ENCODE measurements around the gene FAM3B.
A peak's percentile ranks its signal among the peaks of the same experiment; 100 is the strongest.
"Not testable (repeated sequence)": the region's sequence is repeated elsewhere in the genome, so short reads cannot be mapped to it uniquely, and the experiment has no call there.

FAM3B gene, protein sequence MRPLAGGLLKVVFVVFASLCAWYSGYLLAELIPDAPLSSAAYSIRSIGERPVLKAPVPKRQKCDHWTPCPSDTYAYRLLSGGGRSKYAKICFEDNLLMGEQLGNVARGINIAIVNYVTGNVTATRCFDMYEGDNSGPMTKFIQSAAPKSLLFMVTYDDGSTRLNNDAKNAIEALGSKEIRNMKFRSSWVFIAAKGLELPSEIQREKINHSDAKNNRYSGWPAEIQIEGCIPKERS

DNA sequence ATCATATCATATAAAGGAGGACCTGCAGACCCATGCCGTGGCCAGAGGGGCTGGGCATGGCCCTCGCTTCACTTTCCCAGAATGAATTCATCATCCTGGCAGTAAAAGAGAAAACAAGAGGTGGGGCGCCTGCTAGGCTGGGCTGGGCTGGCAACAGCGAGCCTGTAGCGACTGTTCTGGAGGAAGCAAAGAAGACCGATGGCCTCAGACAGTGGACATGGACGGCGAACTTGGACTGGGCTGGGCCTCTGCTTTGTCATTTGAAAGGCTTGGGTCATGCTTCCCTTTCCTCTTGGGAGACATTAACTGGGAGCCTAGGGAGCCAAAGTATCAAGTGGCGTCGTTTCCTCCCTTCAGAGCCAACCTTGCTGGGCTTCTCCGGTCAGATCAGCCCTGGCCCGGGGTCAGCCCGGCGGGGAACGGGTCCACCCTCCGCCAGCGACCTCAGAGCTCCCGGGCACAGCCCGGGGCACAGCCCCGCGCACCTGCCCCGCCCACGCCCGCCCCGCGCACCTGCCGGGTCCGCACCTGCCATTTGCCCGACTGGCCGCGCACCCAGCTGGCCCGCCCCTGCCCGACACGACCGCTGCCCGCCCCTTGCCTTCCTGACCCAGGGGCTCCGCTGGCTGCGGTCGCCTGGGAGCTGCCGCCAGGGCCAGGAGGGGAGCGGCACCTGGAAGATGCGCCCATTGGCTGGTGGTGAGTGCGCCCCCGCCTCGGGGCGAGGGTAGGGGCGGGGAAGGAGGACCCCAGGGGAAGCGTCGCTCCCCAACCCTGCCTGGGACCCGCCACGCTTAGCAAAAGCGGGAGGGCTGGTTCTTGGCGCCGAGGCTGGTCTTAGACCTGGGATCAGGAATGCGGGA lies at the start of gene FAM3B:
Gene FAM3B (plus strand): TSS at position 602 of the 863 bp plus-strand sequence. CDS start 79 bp downstream, at position 681.
- no peak for DNase-seq (ENCODE audit: low read depth in 2 of 2)

DNA sequence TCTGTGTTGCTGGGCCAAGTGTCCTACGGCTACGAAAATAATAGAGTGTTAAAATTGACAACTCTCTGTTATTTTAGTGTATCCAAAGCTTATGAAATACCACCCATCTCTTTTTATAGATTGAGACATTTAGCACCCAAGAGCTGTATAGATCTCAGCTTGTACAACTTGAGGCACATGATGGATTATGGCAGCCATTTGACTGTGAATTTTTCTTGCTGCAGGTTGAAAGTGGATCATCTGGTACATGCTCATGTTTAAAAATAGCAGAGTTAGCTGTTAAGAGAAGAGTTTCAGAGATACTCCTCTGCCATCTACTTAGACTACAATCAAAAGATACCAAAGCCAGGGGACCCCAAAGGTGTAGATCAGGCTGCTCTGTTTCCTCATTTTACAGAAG lies 49.3 kb upstream of the FAM3B start:
- no peak for DNase-seq (ENCODE audit: low read depth in 2 of 2)

DNA sequence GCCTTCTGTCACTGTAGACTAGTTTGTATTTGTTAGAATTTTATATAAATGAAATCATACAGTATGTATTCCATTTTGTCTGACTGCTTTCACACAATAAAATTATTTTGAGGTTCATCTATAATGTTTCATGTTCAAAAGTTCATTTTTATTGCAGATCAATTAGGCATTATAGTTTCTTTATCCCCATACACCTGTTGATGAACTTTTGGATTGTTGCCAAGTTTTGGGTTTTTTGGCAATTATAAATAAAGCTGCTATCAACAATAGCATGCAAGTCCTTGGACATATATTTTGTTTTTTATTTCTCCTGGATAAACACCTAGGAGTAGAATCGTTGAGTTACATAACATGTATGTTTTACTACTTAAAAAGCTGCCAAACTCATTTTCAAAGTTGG lies 47.1 kb upstream of the FAM3B start:
- no peak for DNase-seq (ENCODE audit: low read depth in 2 of 2)

DNA sequence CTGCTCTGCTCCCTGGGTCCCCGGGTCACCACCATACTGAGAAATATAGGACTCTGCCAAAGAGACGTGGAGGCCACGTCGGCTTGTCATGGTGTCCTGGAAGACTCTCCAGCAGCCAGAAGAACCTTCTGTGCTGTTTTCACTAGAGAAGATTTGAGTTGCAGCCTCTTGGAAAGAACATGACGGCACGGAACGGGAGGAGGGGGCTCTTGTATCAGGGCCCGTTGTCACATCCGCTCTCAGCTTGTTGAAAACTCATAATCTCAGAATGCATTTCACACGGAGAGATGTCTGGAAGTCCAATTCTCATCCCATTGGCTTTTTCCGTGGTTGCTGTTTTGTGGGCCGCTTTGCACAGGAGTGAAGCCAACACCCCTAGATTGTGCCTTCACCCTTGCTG lies 39.4 kb upstream of the FAM3B start:
- DNase-seq (ENCODE audit: low read depth in 2 of 2), result no peak

DNA sequence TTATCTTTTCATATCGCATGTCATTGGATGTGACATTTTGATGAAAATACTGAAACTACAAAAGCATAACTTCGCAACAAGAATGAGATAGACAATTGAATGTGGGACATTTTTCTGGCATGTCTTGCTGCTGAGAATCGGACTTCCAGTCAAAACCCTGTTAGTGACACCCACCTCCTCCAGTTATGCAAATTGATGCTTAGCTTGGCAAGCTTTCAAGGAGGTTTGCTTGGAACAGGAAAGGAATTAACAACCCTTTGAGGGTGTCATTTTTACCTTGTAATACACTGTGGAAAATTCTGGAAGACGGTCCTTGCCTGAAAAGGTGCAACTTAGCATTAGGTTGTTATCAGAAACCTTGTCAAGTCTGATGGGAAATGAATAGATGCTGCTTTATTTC lies 38.8 kb upstream of the FAM3B start:
- no peak for DNase-seq (ENCODE audit: low read depth in 2 of 2)

DNA sequence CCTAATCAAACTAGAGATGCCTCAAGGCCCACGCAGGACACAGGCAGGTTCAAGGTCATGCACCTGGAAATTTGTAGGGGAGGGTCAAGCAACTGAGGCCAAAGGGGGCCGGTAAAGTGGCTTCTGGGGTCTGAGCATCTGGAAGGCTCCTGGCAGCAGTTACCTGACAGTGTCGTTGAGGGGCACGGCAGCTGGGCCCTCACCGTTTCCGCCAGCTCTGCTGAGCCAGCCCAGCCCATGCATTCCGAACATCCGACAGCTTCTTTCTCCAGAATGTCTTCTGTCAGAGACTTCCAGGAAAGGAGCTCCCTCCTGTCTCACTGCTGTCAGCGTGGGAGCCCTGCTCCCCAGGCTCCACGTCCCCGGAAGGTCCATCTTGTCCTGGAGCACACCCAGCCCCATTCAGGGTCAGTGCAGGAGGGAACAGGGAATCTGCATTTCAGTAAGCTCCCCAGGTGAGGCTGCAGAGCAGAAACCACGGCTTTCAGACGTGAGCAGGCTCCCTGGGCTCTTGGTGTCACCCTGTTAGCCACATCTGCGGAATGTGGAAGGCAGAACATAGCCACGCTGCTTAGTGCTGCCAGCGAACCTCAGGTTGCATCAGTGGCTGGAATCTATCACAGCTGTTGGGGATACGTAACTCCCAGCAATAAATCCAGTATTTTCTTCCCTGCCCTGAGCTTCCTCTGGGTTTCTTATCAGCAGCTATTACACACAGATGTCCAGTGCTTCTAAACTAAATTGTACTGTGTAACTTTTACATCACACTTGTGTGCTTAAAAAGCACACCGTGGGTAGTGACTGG lies 36.3 kb upstream of the FAM3B start:
- DNase-seq (ENCODE audit: low read depth in 2 of 2), result no peak

DNA sequence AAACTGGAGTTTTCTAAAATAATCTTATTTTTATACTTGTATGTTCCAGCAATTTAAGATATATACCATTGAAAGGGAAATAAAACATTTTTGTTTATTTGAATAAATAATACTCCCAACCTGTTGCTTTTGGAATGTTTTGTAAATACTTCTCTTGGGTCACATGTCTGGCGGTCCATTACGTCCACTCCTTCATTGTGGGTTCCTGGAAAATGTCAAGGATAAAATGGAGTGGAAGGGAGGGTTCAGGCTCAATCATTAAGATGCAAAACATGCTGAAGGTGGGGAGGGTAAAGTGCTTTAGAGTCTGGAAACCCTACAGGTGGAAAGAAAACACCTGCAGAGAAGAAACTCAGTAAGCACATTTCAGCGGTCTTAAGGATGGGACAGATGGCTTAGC lies 34.2 kb upstream of the FAM3B start:
- no peak for DNase-seq (ENCODE audit: low read depth in 2 of 2)

DNA sequence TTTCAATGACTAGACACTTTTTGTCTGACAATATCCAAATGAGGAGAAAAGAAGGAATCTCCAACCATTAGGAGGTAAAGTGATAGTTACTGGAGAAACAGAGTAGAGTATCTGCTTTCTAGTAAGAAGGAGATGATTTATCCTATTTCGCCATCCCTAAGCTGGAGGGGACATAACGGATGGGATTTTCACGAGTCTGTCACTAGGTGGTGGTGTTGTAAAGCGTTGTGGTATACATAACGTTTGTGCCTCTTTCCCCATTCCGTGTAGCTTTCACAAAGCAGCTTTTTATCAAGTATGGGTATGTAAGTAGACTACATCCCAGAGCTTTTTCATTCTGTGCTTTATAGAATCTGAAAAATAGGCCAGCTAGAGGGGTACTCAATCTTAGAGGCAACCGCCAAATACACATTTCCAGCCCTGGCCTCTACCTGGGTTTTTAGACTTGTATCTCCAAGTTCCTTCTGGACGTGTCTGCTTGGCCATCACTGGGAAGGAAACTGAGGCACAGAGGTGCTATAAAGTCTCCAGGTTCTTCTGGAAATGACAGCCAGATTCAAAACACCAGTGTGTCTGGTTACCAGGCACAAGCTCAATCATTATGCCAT lies 33.3 kb upstream of the FAM3B start:
- peak in 1 of 2 donors; percentile 12 for DNase-seq (ENCODE audit: low read depth in 2 of 2)

DNA sequence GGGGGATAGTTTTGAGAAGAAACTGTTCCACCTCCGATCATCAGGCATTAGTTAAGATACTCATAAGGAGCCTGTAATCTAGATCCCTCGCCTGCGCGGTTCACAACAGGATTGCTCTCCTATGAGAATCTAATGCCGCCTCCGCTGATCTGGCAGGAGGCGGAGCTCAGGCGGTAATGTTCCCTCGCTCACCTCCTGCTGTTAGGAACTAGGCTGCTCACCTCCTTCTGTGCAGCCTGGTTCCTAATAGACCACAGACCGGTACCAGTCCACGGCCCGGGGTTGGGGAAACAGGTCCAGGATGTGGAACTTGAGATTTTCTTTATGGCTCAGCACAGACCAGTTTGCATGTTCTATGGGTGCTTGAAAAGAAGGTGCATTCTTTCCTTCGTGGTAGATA lies 27.2 kb upstream of the FAM3B start:
- DNase-seq (ENCODE audit: low read depth in 2 of 2), result no peak

DNA sequence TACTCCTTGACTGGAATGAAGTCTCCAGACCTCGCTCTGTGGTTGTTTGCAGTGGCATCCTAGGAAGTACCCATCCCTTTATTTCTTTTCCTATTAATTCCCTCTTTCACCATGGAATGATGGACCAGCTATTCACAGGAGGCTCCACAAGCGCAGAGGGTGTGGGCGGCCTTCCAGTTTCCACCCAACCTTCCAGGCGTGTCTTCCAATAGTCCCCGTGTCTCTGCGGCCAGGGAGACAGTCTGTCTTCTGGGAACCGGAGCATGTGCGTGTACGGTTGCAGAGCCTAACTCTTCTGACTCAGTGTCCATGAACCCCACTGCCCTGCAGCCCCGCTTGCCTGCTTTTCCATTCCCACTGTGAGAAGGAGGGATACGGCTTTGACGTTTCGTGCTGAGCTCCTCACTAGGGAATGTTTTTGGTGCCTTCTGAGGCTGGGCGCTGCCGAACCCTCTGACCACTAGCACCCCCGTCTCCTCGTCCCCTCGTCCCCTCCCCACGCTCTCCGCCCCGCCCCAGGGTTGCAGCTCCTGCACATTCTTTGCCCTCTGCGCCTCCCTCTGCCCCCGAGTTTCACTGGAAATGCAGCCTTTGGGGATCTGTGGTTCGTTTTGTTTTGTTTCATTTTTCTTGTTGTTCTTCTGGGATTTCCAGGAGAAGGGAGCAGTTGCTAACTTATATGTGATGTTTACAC lies 26.3 kb upstream of the FAM3B start:
- DNase-seq (ENCODE audit: low read depth in 2 of 2), result no peak

DNA sequence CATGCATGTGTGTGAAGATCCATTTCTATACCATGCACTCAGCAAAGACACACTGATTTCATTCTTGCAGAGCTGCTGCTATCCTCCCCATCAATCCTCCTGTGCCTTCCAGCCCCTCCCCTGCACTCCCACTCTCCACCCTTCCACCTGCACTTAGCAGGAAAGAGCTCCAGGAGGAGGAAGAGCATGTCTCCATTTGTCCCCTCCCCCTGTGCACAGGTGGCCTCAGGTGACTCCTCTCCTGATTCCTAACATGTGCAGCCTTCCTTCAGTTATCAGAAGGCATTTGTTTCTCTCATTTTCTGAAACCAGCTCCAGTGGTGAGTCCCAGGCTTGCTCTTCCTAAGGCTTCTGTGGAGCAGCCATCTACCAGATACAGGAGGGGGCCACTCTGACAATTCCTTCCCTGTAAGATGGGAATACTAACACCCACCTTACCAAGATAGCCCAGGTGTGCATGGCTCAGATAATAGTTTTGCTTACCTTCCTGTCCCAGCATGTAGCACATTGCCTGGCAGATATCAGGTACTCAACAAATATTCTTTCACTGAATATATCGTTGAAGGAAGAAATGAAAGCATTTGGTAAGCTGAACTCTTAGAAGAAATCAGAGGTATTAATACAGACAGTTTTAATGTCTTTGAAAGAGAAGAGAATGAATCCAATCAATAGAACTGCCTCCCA lies 21.9 kb upstream of the FAM3B start:
- no peak for DNase-seq (ENCODE audit: low read depth in 2 of 2)

DNA sequence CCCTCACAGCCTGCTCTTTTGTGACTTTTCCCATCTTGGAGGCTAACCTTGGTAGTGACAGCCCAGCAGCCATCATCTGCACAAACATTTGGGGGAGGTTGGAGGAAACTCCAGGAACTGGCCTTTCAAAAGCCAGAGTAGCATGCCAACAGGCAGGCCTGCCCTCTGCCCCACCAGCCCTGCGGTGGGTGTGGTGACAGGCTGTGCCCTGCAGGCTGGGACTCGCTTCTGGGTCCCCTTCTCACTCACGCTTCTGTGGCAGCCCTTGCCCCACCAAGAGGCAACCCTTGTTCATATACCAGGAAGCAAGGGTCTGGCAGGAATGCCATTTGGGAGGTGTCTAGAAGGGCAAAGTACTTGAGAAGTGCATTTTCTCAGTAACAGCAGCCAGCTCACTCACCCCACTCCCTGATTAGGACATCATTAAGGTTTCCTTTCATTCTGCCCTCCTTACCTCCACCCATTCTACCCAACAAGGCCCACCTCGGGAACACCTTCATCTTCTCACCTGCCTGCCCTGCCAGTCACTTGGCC lies 20.8 kb upstream of the FAM3B start:
- DNase-seq (ENCODE audit: low read depth in 2 of 2), result no peak

DNA sequence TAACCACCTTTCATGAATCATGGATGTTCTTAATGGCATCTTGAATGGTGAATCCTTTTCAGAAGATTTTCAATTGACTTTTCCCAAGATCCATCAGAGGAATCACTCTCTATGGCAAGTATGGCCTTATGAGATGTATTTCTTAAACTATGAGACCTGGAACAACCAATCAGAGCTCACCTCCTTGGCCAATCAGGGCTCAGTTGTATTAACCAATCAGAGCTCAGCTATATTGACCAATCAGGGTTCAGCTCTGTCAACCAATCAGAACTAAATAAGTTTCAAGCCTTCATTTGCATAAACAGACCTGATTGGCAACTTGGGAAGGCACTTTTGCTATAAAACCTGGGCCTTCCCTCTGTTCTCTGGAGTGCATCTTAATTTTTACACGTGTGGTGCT lies 13.6 kb upstream of the FAM3B start:
- no peak for DNase-seq (ENCODE audit: low read depth in 2 of 2)

DNA sequence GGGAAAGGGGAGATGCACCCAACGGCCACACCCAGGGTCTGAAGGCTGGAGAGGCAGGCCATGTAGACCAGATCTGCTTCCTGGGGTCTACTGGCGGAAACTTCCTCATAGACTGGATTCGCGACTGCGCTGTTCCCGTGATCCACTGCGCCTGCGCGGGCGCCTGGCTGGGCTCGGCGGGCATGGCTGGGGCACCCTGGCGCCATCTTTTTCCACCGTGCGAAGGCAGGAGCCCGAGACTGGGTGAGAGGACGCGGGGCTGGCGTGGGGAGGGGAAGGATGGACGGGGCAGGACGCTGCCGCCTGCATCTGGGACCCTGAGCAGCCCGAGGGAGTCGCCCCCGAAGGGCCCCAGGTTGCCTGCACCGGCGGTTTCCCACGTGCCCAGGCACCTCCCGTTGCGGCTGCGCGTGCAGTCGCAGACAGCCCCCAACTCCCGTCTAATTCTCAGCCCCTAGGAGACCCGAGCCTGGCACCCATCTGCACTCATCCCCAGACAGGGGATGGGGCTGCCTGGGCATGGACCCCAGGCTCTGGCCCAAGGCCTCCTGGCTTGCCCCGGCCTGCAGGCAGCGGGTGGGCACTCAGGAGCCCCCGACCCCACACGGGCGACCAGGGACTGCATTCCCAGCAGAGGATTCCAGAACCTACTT lies 12.4 kb upstream of the FAM3B start:
- DNase-seq (ENCODE audit: low read depth in 2 of 2), result no peak

DNA sequence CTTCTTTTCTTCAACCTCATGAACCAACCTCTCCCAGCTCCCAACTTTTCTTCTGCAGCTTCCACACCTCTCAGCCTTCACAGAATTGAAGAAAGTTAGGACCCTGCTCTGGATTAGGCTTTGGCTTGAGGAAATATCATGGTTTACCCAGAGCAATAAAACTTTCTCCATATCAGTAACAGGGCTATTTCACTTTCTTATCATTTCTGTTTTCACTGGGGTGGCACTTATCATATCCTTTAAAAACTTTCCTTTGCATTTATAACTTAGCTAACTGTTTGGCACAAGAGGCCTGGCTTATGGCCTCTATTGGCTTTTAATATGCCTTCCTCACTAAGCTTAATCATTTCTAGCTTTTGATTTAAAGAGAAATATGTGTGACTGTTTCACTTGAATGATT lies 9.4 kb upstream of the FAM3B start:
- no peak for DNase-seq (ENCODE audit: low read depth in 2 of 2)

DNA sequence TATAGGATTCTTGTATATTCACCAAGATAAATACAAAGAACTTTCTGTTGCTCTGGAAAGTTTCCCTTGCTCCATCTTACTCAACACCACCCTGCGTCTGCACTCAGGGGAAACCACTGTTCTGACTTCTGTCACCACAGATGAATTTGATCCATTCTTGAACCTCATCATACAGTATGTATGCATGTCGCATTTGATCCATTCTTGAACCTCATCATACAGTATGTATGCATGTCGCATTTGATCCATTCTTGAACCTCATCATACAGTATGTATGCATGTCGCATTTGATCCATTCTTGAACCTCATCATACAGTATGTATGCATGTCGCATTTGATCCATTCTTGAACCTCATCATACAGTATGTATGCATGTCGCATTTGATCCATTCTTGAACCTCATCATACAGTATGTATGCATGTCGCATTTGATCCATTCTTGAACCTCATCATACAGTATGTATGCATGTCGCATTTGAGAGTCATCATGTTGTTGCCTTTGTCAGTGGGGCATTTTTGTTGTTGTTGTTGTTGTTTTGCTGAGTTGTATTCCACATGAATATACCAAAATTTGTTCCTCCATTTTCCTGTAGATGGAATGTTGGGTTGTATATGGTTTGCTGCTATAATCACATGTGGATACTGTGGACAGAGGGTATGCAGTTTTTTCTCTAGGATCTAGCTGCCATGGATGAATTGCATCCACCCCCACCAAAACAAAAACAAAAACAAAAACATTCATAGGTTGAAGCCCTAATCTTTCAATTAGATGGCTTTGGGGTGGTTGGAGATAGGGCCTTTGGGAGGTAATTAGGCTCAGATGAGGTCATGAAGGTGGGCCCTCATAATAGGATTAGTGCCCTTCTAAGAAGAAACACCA lies 3.1 kb upstream of the FAM3B start:
- not testable (repeated sequence) for DNase-seq (ENCODE audit: low read depth in 2 of 2)

DNA sequence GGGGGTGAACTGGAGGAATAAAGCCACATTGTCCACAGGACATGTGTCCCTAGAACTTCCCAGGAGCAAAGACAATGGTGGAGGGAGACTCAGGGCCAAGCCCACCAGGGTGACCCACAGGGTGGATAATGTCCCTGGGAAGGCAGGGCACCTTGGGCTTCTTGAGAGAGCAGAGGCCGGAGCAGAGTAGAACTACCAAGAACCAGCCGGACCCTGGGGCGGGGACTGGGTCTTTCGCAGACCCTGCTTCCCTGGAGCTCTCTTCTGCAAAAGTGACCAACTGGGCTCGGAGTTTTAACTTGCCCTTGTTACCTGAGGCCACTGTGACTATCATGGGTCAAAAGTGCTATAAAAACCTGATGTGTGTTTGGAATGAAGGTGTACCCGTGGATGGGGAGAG lies 875 bp upstream of the FAM3B start:
- no peak for DNase-seq (ENCODE audit: low read depth in 2 of 2)

DNA sequence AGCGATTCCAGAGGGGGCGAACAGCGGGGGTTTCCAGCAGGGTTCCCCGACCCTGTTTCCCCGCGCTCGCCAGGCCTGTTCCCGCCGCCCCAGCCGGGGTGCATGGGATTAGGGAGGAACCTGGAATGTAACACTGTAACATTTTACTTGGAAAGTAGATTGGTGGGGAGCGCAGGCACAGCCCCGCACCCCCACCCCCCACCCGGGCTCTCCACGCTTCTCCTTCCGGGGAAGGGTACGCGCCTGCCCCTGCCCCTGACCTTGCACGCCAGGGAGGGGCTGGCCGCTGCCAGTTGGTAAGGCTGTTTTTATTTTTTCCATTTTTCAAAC lies 427 bp downstream of the FAM3B start:
- no peak for DNase-seq (ENCODE audit: low read depth in 2 of 2)

DNA sequence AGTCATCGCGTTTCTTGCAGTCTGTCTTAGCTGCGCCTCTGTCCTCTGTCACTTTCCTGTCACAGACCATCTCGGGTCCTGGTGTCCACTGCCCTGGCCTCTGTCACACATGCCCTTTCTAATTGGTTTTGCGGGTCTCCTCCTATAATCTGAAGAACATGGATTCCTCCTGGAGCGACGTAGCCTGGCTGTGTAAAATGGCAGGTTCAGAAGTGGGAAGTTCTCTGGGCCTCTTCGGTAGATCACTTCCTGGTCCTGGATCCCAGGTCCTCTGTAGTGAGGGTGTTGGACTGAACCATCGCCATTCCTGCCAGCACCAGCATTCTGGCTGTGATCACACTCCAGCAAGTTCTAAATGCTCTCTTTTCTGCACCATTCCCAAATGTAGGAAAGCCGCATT lies 857 bp downstream of the FAM3B start:
- DNase-seq (ENCODE audit: low read depth in 2 of 2), result no peak
